Osteoblast (primary cell): ENCODE data around the gene PJA1. TPM values are rescaled to one million over a fixed set of nuclear protein-coding genes. Genes with fewer than 3 reads are reported as not detected.

Source experiments
- DNase-seq: peaks from one replicate; pipeline ENCODE4 v3.0.0; 2011; ENCODE audit warnings: low spot score, mixed read lengths; ENCODE audit not compliant: insufficient read length; ENCODE audit errors: missing footprints
- H2AFZ ChIP-seq: 2 replicates; pipeline ENCODE4 v1.6.0; 2011; ENCODE audit warnings: mild to moderate bottlenecking, low read length
- H3K27ac ChIP-seq: 2 replicates; pipeline ENCODE4 v1.5.1; 2011; ENCODE audit warnings: mild to moderate bottlenecking, low read depth, low read length, moderate library complexity
- H3K27me3 ChIP-seq: 2 replicates; pipeline ENCODE4 v1.6.0; 2012; ENCODE audit warnings: mild to moderate bottlenecking, control low read depth, inconsistent platforms, low read length, moderate library complexity; ENCODE audit not compliant: insufficient read depth
- H3K36me3 ChIP-seq: 2 replicates; pipeline ENCODE4 v1.5.1; 2011; ENCODE audit warnings: mild to moderate bottlenecking, low read length, control low read depth, moderate library complexity; ENCODE audit not compliant: insufficient read depth
- H3K4me1 ChIP-seq: 2 replicates; pipeline ENCODE4 v1.5.1; 2011; ENCODE audit warnings: mild to moderate bottlenecking, low read length, control low read depth, moderate library complexity; ENCODE audit not compliant: insufficient read depth
- H3K4me2 ChIP-seq: 2 replicates; pipeline ENCODE4 v1.6.0; 2011; ENCODE audit warnings: mild to moderate bottlenecking, low read length; ENCODE audit not compliant: insufficient read depth
- H3K4me3 ChIP-seq: fragments of 200-600 bp; sonication (generic); 3 replicates; pipeline ENCODE4 v1.5.1; 2012; ENCODE audit warnings: mild to moderate bottlenecking, low read length, inconsistent platforms; ENCODE audit not compliant: insufficient read depth
- H3K79me2 ChIP-seq: 2 replicates; pipeline ENCODE4 v1.6.0; 2012; ENCODE audit warnings: mild to moderate bottlenecking, low read length, control low read depth, inconsistent platforms; ENCODE audit not compliant: insufficient read depth
- H3K9me3 ChIP-seq: 2 replicates; pipeline ENCODE4 v1.5.1; 2011; ENCODE audit warnings: low read depth, low read length, control low read depth
- H4K20me1 ChIP-seq: 2 replicates; pipeline ENCODE4 v1.6.0; 2012; ENCODE audit warnings: mild to moderate bottlenecking, low read length, control low read depth; ENCODE audit not compliant: insufficient read depth
- CTCF ChIP-seq: IDR thresholded peaks from 2 replicates; pipeline ENCODE4 v1.5.1; 2011; ENCODE audit warnings: mild to moderate bottlenecking, low read depth, low read length, moderate library complexity; ENCODE audit errors: extremely low read depth
- total RNA-seq: library from RNA; depleted of rRNA; stranded (reverse); fragments of >200 nt; gene quantifications from 2 replicates; pipeline ENCODE4 v1.2.3, GENCODE V29; 2012

PJA1 gene
- 19.4 and 21.0 TPM in 2 replicates for total RNA-seq

GRCh38 chrX:69165087-69165651, at the start of gene PJA1:
Gene PJA1 (minus strand): TSS chrX:69165453. CDS start chrX:69163073, 2,380 bp downstream.
- H3K4me3 ChIP-seq = peak within 1 kb of the TSS; percentile 80
- H3K27ac ChIP-seq = peak within 1 kb of the TSS; percentile 37
- H3K9me3 ChIP-seq = no peaks in the 10 kb centered on the region
- peaks cover 7% of the 10 kb centered on the region for H4K20me1 ChIP-seq
- peaks cover 3% of the 10 kb centered on the region for H3K79me2 ChIP-seq
- peaks cover 3% of the 10 kb centered on the region for H3K36me3 ChIP-seq
- peak; percentile 90 for DNase-seq
- H3K27me3 ChIP-seq = peaks cover 3% of the 10 kb centered on the region
- no peak for TF ChIP-seq CTCF
- H3K4me1 ChIP-seq = peaks cover 3% of the 10 kb centered on the region
- H3K4me2 ChIP-seq = peak within 1 kb of the TSS; percentile 40
- peak within 1 kb of the TSS; percentile 64 for H2AFZ ChIP-seq

- H3K27me3 ChIP-seq = peaks cover 22% of the 10 kb centered on the region
- no peaks in the 10 kb centered on the region for H3K36me3 ChIP-seq
- H3K27ac ChIP-seq = no peak overlapping the region
- no peak overlapping the region for H3K4me2 ChIP-seq
- DNase-seq = no peak
- H3K9me3 ChIP-seq = peaks cover 3% of the 10 kb centered on the region
- no peaks in the 10 kb centered on the region for H3K4me1 ChIP-seq
- H3K79me2 ChIP-seq = no peaks in the 10 kb centered on the region
- H2AFZ ChIP-seq = no peak overlapping the region
- no peak for TF ChIP-seq CTCF
- peaks cover 2% of the 10 kb centered on the region for H4K20me1 ChIP-seq
- no peak overlapping the region for H3K4me3 ChIP-seq
Measured at GRCh38 chrX:69214463-69214862, 49.2 kb upstream of the PJA1 start.

GRCh38 chrX:69211701-69212100, 46.4 kb upstream of the PJA1 start:
- no peak for DNase-seq
- H3K4me2 ChIP-seq = no peak overlapping the region
- peaks cover 2% of the 10 kb centered on the region for H4K20me1 ChIP-seq
- no peak for TF ChIP-seq CTCF
- H3K27me3 ChIP-seq = peaks cover 32% of the 10 kb centered on the region
- H3K9me3 ChIP-seq = peaks cover 4% of the 10 kb centered on the region
- H3K79me2 ChIP-seq = no peaks in the 10 kb centered on the region
- H3K4me1 ChIP-seq = no peaks in the 10 kb centered on the region
- no peak overlapping the region for H3K27ac ChIP-seq
- no peak overlapping the region for H3K4me3 ChIP-seq
- H2AFZ ChIP-seq = no peak overlapping the region
- no peaks in the 10 kb centered on the region for H3K36me3 ChIP-seq

GRCh38 chrX:69210581-69210980, 45.3 kb upstream of the PJA1 start:
- Histone ChIP-seq H4K20me1 (no peaks in the 10 kb centered on the region), H3K27ac (no peak overlapping the region), H3K4me2 (no peak overlapping the region), H2AFZ (no peak overlapping the region), H3K9me3 (peaks cover 4% of the 10 kb centered on the region), H3K79me2 (no peaks in the 10 kb centered on the region), H3K27me3 (peaks cover 39% of the 10 kb centered on the region), H3K4me1 (no peaks in the 10 kb centered on the region), H3K36me3 (no peaks in the 10 kb centered on the region), H3K4me3 (no peak overlapping the region)
- no peak for TF ChIP-seq CTCF
- no peak for DNase-seq
